ENCODE results near the gene SPOPL. TPM values are rescaled to one million over a fixed set of nuclear protein-coding genes. Genes with fewer than 3 reads are reported as not detected.

SPOPL gene
- total and polyA plus RNA-seq, 10 of the 15 experiments (the other 5 are each of a cell fraction or from before 2014, with no cell fraction given), result 4.0 to 25.0 (median 11.5) TPM

DNA sequence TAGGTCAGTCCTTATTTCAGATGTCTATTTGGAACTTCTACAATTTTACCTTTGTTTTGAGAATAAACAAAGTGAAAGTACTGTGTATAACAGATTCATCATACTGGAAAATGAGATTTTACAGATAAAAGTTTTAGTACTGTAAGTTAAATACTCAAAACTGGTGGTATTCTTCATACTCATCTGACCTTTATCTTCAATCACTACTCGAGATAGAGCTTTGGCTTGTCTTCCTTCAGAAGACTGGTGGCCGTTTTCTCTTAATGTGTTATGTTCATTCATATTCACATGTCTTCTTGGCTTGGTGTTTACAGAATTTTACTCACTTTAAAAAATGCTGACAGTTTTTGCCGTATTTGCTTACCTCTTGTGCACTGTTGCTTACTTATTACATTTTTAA lies 2.1 kb downstream of the SPOPL start (continued):
- TF ChIP-seq, protein P1, sequence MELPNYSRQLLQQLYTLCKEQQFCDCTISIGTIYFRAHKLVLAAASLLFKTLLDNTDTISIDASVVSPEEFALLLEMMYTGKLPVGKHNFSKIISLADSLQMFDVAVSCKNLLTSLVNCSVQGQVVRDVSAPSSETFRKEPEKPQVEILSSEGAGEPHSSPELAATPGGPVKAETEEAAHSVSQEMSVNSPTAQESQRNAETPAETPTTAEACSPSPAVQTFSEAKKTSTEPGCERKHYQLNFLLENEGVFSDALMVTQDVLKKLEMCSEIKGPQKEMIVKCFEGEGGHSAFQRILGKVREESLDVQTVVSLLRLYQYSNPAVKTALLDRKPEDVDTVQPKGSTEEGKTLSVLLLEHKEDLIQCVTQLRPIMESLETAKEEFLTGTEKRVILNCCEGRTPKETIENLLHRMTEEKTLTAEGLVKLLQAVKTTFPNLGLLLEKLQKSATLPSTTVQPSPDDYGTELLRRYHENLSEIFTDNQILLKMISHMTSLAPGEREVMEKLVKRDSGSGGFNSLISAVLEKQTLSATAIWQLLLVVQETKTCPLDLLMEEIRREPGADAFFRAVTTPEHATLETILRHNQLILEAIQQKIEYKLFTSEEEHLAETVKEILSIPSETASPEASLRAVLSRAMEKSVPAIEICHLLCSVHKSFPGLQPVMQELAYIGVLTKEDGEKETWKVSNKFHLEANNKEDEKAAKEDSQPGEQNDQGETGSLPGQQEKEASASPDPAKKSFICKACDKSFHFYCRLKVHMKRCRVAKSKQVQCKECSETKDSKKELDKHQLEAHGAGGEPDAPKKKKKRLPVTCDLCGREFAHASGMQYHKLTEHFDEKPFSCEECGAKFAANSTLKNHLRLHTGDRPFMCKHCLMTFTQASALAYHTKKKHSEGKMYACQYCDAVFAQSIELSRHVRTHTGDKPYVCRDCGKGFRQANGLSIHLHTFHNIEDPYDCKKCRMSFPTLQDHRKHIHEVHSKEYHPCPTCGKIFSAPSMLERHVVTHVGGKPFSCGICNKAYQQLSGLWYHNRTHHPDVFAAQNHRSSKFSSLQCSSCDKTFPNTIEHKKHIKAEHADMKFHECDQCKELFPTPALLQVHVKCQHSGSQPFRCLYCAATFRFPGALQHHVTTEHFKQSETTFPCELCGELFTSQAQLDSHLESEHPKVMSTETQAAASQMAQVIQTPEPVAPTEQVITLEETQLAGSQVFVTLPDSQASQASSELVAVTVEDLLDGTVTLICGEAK (IDR thresholded peaks at IDR 0.05; ENCODE audit: borderline replicate concordance), result no peak
- TF ChIP-seq CHD1 (IDR thresholded peaks at IDR 0.05; ENCODE audit: low read depth, low read length) (no peak), KDM1A (IDR thresholded peaks at IDR 0.05; ENCODE audit: borderline replicate concordance) (no peak), ETV6 (conservative IDR thresholded peaks at IDR 0.05 in 1 of 2, IDR thresholded peaks at IDR 0.05 in 1 of 2; ENCODE audit: borderline replicate concordance in 1 of 2, low read depth in 1 of 2) (no peak)
- TF ChIP-seq, protein P2, sequence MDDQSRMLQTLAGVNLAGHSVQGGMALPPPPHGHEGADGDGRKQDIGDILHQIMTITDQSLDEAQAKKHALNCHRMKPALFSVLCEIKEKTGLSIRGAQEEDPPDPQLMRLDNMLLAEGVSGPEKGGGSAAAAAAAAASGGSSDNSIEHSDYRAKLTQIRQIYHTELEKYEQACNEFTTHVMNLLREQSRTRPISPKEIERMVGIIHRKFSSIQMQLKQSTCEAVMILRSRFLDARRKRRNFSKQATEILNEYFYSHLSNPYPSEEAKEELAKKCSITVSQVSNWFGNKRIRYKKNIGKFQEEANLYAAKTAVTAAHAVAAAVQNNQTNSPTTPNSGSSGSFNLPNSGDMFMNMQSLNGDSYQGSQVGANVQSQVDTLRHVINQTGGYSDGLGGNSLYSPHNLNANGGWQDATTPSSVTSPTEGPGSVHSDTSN (IDR thresholded peaks at IDR 0.05; ENCODE audit: insufficient replicate concordance, low read depth, low read length), result no peak
- TF ChIP-seq, protein P3, sequence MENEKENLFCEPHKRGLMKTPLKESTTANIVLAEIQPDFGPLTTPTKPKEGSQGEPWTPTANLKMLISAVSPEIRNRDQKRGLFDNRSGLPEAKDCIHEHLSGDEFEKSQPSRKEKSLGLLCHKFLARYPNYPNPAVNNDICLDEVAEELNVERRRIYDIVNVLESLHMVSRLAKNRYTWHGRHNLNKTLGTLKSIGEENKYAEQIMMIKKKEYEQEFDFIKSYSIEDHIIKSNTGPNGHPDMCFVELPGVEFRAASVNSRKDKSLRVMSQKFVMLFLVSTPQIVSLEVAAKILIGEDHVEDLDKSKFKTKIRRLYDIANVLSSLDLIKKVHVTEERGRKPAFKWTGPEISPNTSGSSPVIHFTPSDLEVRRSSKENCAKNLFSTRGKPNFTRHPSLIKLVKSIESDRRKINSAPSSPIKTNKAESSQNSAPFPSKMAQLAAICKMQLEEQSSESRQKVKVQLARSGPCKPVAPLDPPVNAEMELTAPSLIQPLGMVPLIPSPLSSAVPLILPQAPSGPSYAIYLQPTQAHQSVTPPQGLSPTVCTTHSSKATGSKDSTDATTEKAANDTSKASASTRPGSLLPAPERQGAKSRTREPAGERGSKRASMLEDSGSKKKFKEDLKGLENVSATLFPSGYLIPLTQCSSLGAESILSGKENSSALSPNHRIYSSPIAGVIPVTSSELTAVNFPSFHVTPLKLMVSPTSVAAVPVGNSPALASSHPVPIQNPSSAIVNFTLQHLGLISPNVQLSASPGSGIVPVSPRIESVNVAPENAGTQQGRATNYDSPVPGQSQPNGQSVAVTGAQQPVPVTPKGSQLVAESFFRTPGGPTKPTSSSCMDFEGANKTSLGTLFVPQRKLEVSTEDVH (IDR thresholded peaks at IDR 0.05; ENCODE audit: low read depth, partially characterized antibody), result no peak
- TF ChIP-seq, protein P4, sequence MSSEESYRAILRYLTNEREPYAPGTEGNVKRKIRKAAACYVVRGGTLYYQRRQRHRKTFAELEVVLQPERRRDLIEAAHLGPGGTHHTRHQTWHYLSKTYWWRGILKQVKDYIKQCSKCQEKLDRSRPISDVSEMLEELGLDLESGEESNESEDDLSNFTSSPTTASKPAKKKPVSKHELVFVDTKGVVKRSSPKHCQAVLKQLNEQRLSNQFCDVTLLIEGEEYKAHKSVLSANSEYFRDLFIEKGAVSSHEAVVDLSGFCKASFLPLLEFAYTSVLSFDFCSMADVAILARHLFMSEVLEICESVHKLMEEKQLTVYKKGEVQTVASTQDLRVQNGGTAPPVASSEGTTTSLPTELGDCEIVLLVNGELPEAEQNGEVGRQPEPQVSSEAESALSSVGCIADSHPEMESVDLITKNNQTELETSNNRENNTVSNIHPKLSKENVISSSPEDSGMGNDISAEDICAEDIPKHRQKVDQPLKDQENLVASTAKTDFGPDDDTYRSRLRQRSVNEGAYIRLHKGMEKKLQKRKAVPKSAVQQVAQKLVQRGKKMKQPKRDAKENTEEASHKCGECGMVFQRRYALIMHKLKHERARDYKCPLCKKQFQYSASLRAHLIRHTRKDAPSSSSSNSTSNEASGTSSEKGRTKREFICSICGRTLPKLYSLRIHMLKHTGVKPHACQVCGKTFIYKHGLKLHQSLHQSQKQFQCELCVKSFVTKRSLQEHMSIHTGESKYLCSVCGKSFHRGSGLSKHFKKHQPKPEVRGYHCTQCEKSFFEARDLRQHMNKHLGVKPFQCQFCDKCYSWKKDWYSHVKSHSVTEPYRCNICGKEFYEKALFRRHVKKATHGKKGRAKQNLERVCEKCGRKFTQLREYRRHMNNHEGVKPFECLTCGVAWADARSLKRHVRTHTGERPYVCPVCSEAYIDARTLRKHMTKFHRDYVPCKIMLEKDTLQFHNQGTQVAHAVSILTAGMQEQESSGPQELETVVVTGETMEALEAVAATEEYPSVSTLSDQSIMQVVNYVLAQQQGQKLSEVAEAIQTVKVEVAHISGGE (CRISPR knock-in tag; IDR thresholded peaks at IDR 0.05), result no peak
